Endometrial microvascular endothelial cells (primary cell): ENCODE results near the gene ZFYVE16. TPM values are rescaled to one million over a fixed set of nuclear protein-coding genes. Genes with fewer than 3 reads are reported as not detected.
"Not testable (repeated sequence)": the region's sequence is repeated elsewhere in the genome, so short reads cannot be mapped to it uniquely, and the experiment has no call there.

ENCODE experiments used
- in situ Hi-C: cut with HindIII; loops from 2 replicates; pipeline ENCODE4 v1.10.0; 2017; ENCODE audit warnings: low sequenced_read_pairs, low pct_unique_long_range_greater_than_20kb; ENCODE audit errors: inconsistent ontology term
- total RNA-seq: library from RNA; depleted of rRNA; stranded (reverse); fragments of >200 nt; gene quantifications from one replicate; pipeline ENCODE4 v1.2.3, GENCODE V29; 2015; ENCODE audit errors: inconsistent ontology term

The ZFYVE16 gene
- total RNA-seq, 1 donor from 2014 or later = 36.3 TPM

DNA sequence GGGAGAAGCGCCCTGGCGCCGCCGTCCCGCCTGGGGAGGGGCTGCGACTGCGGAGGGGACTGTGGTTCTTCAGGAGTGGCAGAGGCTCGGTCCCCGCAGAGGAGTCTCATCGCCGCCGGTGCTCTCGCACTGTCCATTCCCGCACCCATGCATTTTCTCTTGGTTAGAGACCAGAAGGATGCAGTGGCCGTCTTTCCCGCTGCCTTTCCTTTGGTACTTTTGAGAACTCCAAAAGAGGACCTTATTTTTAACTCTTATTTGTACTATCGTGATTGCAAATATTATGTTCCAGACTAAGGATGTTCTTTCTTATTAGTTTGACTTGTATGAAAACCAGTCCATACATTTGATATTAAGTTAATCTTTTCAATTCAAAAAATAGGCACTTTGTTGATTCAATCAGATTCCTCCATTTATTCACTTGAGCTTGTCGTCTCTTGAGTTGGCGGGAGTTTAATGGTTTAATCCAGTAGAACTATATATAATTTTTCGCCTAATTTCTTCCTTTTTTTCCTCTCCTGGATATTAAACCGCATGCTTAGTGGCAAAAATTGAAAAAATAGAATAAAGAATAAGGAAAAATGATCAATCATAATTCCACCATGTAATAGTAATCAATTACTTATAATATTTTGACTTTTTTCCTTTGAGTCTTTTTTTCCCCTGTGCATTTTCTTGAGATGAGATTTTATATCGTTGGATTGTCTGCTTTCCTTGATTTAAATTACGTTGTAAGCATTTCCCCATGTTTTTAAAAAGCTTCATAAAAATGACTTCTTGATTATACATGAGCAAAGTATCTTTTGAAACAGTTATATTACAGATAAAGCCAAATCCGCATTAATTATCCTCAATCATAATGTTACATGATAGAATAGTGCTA lies 861 bp downstream of the ZFYVE16 start:
- in situ Hi-C loops = no loop called here

DNA sequence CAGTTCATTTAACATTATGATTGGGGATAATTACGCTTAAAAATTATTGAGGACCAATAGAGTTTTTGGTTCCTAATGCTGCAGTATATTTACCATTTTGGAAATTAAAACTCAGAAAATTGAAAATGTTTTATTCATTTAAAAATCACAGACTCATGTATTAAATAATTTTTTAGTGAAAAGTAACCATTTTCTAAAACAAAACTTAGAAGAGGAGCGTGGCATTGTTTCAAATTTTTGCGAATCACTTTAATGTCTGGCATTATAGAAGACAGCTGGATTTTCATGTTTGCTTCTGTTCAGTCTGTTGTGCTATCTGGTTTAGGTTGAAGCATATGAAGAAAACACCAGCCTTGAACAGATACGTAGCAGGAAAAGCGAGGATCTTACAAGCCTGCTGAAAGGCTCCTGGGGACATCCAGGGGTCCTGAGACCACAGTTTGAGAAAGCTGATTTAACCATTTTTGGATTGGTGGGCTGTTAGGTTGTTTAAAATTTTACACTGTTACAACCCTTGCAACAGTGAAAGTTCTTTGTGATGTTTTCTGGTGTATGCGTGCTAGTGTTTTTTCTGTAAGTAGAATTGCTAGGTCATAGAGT lies 1.6 kb downstream of the ZFYVE16 start:
- in situ Hi-C loops = no loop called here

DNA sequence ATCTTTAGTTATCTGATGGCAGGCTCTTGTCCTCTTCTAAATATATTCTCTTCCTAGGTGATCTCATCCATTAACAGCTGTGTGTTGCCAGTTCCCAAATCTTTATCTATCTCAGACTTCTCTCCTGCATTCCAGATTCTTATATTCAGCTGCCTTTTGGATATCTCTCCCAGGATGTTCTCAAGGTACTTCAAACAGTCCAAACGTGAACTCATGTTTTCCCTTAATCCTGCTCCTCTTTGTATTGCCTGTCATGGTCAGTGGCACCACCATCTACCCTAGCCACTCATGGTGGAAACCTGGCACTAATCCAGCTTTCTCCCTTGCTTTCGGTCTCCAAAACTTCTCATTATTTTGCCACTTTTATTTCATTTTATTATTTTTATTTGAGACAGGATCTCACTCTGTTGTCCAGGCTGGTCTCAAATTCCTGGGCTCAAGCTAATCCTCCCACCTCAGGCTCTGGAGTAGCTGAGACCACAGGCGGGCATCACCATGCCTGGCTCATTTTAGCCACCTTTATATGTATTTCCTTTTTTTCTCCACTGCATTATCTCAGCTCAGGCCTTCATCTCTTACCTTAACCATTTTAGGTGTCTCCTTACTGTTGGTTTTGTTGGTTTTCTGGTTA lies 3.8 kb downstream of the ZFYVE16 start:
- in situ Hi-C loops = no loop called here

DNA sequence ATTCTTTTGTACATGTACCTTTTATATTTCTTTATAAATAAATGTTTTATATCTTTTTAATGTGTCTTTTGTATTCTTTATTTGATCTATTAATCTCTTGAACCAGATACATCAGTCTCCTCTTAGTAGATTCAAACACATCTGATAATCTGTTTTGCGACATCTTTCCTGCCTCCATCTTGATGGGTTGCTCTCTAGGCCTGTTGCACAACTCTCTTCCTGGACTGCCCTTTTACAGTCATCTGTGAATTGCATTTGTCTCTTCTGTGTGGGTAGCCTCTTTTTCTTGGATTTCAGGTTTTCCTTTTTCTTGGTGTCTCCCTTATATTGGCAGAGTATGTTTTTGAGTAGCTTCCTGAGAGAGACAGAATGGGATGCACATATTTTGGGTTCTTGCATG lies 6.2 kb downstream of the ZFYVE16 start:
- in situ Hi-C loops = no loop called here

DNA sequence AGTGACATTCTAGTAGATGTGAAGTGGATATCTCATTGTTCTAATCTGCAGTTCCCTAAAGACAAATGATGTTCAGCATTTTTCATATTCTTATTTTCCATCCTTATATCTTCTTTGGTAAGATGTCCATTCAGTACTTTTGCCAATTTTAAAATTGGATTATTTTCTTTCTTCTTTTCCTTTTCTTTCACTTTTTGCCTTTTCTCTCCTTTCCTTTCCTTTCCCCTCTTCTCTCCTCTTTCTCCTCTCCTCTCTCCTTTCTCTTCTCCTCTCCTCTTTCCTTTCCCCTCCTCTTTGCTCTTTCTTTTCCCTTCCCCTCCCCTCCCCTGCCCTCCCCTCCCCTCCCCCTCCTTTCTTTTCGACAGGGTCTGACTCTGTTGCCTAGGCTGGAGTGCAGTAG lies 10.1 kb downstream of the ZFYVE16 start:
- in situ Hi-C loops = no loop called here

DNA sequence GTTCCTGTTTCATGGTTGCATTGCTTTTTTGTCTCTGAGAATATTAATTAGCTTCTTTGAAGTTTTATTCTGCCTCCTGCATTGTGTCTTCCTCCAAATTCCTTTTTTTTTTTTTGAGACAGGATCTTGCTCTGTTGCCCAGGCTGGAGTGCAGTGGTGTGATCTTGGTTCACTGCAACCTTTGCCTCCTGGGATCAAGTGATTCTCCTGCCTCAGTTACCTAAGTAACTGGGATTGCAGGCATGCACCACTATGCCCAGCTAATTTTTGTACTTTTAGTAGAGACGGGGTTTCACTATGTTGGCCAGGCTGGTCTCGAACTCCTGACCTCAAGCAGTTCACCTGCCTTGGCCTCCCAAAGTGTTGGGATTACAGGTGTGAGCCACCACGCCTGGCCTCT lies 16.5 kb downstream of the ZFYVE16 start:
- in situ Hi-C loops = not testable (repeated sequence)

DNA sequence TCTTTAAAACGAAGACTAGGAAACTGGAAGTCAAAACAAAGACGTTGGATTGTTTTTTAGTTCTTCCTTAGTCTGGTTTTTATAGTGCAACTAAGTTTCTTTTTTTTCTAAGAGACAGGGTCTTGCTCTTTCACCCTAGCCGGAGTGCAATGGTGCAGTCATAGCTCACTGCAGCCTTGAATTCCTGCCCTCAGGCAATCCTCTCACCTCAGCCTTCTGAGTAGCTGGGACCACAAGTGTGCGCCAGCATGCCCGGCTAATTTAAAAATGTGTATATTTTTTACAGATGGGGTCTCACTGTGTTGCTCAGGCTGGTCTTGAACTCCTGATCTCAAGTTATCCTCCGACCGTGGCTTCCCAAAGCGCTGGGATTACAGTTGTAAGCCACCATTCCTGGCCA lies 27.6 kb downstream of the ZFYVE16 start:
- in situ Hi-C loops = no loop called here

DNA sequence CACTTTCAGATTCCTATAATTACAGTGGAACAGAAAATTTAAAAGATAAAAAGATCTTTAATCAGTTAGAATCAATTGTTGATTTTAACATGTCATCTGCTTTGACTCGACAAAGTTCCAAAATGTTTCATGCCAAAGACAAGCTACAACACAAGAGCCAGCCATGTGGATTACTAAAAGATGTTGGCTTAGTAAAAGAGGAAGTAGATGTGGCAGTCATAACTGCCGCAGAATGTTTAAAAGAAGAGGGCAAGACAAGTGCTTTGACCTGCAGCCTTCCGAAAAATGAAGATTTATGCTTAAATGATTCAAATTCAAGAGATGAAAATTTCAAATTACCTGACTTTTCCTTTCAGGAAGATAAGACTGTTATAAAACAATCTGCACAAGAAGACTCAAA lies 29.5 kb downstream of the ZFYVE16 start:
- in situ Hi-C loops = no loop called here

DNA sequence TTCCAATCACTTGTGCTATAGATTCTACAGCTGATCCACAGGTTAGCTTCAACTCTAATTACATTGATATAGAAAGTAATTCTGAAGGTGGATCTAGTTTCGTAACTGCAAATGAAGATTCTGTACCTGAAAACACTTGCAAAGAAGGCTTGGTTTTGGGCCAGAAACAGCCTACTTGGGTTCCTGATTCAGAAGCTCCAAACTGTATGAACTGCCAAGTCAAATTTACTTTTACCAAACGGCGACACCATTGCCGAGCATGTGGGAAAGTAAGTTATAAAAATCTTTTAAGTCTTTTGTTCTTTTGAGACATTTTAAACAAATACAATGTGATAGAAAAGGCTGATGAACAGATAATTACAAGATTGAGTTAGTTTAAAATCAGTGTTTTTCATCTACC lies 30.9 kb downstream of the ZFYVE16 start:
- in situ Hi-C loops = no loop called here

DNA sequence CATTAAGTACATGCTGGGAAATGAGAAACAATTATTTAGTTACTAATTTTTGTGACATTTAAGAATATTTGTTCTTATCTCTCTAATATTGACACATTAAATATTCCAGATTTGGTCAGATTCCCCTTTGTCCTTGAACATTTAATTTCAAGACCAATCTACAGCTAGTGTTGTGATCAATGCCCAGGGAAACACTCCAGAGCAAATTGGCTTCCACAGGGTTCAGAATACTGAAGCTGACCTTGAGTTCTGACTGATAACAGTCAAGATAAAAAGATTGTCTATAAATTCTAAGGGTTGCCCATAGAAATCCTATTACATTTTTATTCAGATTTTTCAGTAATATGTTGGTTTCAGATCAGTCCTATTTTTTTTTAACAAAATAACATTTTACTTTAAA lies 31.3 kb downstream of the ZFYVE16 start:
- in situ Hi-C loops = no loop called here

DNA sequence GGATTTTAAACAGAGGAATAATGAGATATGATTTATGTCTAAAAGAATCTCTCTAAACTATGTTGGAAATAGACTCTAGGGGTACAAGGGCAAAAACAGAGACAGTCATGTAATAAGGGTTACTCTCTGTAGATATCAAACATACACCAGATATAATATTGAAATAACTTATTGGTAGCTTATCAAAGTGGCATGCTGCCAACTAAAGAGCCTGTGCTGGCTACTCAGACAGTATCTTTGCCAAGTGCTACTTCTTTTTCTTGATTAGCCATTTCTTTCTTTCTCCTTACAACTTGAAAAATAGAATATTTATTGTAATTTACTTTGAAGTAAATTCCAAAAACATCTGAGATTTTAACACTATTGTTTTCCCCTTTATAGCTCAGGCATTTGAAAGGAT lies 34.9 kb downstream of the ZFYVE16 start:
- in situ Hi-C loops = no loop called here

DNA sequence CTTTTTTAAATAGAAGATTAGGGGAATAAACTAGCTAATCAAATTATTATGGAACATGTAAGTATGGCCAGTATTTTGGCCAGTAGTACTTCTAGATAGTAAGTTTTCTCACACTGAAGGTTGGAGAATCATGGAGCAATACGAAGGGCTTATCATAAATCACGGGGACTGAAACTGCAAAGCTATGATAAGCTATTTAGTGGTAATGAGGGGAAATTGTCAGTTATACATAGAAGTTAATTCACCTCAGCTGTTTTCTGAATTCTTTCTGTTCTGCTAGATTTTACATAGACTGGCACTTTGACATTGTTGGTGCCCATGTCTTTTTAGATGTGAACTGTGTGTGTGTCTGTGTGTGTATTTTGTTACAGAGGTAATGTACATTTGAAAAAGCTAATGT lies 45.5 kb downstream of the ZFYVE16 start:
- in situ Hi-C loops = no loop called here

DNA sequence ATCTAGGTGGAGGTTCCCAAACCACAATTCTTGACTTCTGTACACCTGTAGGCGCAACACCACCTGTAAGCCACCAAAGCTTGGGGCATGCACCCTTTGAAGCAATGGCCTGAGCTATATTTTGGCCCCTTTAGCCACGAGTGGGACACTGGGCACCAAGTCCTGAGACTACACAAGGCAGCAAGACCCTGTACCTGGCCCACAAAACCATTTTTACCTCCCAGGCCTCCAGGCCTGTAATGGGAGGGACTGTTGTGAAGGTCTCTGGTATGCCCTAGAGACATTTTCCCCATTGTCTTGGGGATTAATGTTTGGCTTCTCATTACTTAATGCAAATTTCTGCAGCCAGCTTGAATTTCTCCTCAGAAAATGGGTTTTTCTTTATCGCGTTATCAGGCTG lies 55.4 kb downstream of the ZFYVE16 start:
- in situ Hi-C loops = no loop called here

DNA sequence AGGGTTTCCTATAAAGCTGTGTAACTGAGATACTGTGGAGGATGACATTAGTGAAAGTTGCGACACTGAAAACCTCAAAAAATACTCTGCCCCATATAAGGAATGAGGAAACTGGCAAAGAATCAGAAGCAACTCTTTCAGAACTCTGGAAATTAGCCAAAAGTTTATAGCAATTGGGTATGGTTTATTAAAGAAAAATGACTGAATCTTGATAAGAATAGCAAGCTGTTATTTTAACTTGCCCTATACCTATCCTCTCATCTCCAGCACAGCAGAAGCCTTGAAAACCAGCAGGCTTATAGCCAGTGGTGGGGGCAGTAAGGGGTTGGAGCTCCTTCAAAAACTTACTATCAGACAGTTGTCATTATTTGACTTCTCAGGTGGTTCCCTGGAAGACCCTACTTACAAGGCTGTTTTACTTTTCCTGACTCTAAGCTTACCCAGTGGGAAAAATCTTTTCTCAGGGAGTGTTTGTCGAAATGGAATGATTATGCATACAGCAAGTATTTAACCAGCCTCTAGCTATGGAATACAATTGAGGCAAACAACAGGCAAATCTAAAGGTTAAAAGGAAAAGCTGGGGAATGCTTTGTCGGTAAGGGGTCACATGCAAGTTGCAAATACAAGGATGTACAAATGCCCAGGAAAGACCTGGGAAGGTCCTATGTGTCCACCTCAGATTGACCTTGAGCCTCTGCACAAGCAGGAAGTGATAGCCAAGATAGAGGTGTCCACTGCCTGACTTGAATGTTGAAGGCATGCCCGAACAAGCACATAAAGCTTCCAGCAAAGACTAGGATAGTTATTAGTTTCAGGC lies 59.0 kb downstream of the ZFYVE16 start:
- in situ Hi-C loops = no loop called here

DNA sequence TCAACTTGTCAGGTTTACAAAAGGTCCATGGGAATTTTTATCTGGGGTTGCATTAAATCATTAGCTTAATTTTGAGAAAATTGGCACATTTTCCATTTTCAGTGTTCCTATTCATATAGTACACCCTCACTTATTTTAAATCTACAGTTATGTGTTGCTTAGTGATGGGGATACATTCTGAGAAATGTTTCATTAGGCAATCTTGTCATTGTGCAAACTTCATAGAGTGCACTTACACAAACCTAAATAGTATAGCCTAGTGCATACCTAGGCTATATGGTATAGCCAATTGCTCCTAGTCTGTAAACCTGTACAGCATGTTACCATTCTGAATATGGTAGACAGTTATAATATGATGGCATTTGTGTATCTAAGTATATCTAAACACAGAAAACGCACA lies 60.3 kb downstream of the ZFYVE16 start:
- in situ Hi-C loops = no loop called here

DNA sequence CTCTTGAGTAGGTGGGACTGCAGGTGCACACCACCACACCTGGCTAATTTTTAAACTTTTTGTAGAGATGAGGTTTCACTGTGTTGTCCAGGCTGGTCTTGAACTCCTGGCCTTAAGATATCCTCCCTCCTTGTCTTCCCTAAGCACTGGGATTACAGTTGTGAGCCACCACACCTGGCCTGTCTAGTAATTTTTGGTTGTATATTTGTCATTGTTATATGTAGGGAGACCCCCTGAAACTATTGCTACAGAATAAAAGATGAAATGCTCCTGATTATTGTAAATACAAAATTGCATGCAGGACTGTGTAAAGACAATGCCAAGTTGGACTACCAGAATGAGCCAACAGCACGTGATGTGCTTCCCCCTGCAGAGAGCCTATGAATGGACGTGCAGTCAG lies 62.8 kb downstream of the ZFYVE16 start:
- in situ Hi-C loops = not testable (repeated sequence)

DNA sequence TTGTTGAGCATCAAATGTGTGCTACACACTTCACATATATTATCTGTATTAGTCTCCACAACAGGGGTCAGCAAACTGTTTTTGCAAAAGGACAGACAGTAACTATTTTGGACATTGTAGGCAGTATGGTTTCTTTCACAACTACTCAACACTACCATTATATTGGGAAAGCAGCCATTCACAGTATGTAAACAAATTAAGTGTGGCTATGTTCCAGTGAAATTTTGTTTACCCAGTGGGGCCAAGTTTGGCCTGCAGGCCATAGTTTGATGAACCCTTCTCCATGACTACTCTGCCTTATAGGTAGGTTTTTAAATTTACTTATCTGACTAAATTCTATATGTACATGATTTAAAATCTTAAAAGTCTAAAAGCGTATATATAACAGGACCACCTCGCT lies 67.1 kb downstream of the ZFYVE16 start:
- in situ Hi-C loops = no loop called here

DNA sequence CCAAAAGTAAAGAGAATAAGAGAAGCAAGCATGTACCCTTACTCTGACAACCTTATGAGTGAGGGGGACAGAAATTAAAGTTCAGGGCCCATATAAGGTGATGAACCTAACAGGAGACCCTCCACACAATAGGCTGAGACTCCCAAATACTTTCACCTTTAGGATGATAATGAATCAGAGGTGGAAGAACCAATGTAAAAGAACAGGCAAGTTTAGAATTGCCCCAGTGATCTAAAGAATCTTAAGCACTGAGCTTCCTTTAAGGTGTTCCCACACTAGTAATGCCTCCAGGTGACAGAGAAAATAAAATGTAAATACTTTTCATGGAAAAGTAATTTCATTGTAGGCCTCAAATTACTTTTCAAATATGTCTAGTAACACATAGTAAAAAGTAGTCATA lies 71.8 kb downstream of the ZFYVE16 start:
- in situ Hi-C loops = no loop called here

DNA sequence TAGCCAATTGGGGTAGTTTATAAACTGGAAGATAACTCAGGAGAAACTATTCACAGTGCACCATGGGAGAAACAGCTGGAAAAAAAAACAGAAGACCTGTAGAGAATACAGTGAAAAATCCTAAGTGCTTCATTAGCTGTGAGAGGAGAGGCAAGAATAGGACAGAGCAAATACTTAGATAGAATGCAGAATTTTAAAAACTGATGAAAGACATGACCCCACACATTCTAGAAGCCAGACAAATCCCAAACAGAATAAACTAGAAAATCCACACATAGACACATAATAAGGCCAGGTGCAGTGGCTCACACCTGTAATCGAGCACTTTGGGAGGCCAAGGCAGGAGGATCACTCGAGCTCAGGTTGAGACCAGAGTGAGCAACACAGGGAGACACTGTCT lies 72.5 kb downstream of the ZFYVE16 start:
- in situ Hi-C loops = no loop called here
